Stimulated activated CD4-positive, alpha-beta T cell treated with anti-CD3 and anti-CD28 coated beads, Interleukin-1b, Interleukin-23, amount 100 ng/mL, for 4 hours (primary cell): Measurements from ENCODE around the gene BCL11A.

ENCODE experiments used
- DNase-seq, 2 donors: peaks; one replicate each; pipeline ENCODE4 v3.0.0-alpha.2; 2020; ENCODE audit warnings: low read depth in 2 of 2

BCL11A gene

DNA sequence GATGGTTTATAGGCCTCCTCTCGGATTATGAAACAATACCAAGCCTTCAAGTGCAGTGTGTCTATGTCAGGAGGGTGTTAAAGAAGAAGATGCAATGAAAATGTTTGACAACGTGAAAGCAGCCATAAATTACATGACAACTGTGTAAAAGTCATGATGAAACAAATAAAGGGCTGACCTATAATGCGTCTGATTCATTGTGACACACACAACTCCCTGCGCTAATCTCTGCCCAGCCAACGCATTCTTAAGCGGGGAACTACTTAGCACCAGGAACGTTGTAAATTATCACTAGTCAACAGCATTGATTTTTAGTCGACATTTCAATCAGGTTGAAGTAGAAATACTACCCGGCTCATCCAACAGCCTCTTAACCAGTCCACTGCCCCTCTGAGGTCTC is 26.8 kb downstream of the BCL11A start:
- no peak for DNase-seq

- no peak for DNase-seq
Observed at GRCh38 chr2:60525899-60526298, 27.6 kb downstream of the BCL11A start.

GRCh38 chr2:60524874-60525273 is 28.6 kb downstream of the BCL11A start:
- DNase-seq: no peak

DNA sequence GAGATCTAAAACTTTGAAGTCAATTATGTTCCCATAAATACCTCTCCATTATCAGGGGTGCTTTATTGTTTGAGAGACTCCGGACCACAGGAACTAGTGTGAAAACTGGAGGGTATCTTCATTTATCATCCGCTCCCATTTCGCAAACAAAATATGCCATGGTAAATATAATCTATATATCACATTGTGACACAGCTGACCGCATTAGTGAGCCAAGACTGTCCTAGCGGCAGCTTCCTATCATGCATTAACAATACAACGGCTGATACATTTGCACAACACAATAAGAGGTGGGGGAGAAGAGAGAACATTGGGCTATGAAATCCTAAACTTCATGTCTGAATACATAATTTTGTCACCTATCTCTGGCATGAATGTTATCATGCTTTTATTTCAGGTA is 29.5 kb downstream of the BCL11A start:
- no peak for DNase-seq

DNA sequence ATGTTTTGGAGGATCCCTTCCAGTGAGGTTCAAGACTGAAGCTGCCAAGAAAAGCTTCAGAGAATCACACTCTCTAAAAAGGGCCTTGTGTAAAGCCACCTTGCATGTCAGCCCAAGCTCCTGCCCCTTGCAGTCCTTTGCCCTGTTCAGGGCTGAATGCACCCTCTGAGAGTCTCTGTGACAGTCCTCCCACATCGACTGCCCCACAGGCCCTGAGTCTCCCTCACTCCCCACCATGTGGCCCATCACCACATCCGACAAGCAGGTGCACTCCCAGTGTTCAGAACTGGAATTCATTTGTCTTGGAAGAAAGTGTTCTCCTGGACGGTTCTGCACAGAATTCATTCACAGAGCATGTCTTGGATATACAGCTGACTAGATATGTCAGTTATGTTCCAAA is 31.0 kb downstream of the BCL11A start:
- DNase-seq: no peak

GRCh38 chr2:60521626-60522025 is 31.8 kb downstream of the BCL11A start:
- no peak for DNase-seq

DNA sequence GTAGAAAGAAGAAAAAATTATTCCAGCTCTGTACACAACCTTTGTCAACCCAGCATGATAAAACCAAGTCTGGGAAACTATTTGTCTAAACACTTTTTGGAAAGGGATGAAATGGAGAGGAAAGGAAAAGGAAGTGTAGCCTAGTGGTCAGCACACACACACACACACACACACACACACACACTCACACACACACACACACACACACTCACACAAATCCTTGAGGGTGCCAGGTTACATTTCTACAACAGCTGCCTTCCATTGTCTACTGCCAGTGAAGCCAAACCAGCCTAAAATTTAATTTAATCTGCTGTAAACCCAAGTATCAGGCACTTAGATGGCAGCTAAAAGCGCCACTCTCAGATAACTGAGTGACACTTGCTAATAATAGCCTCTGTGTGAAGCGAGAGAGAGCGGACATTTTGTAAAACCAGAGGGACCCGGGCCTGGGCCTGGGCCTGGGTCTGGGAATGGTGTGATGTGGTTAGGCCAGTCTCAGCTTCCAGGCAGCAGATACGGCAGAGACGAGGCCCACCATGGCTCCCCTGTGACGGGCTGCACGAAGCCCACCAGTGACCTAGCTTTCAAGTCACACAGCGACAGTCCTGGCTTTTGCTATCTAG is 32.4 kb downstream of the BCL11A start:
- no peak for DNase-seq

- no peak for DNase-seq
Observed at GRCh38 chr2:60520151-60520876, 33.1 kb downstream of the BCL11A start.

GRCh38 chr2:60519231-60519863 is 34.1 kb downstream of the BCL11A start:
- DNase-seq: no peak

GRCh38 chr2:60518567-60518966 is 34.9 kb downstream of the BCL11A start:
- DNase-seq: no peak

GRCh38 chr2:60517446-60517845 is 36.0 kb downstream of the BCL11A start:
- no peak for DNase-seq

GRCh38 chr2:60516826-60517225 is 36.6 kb downstream of the BCL11A start:
- no peak for DNase-seq

DNA sequence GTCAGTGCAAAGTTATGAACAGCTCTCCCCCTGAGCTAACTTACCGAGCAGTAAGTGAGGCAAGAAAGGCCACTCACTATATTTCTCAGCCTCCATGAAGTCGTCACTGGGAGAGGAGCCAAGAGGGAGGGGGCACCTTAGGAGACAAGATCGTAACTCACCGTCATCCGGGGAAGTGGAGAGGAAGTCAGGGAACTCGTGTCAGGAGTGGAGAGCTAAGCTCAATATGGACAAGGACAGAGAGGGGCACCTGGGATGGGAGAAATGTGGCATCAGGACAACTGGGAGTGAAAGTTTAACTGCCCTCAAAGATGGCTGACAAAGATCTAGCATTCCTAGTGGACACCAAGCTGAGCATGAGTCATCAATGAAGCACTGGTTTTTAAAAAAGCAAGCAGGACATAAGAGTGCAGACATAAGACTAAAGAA is 37.1 kb downstream of the BCL11A start:
- no peak for DNase-seq

DNA sequence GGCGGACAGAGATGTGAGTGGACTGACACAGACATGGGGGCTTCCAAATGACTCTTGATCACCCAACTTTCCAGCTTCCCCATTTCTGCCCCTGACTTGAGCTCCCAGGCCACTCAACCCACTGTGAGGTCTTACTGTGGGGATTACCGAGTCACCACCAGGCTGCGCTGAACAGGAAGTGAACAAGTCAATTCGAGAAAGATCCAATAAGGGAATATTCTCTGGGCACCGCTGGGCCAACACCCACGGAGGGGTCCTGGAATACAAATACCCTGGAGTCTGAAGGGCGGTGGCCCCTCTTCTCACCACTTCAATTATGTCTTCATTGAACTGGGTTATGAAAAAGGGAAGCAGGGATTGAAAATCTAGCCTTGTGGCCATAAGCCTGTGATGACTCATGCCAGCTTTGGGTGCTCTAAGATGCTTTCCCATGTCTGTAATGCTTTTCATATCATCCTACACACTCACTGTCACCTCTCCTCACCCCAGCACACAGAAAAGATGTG is 37.7 kb downstream of the BCL11A start:
- DNase-seq: no peak

- DNase-seq: no peak
Observed at GRCh38 chr2:60513996-60514395, 39.5 kb downstream of the BCL11A start.

- no peak for DNase-seq
Observed at GRCh38 chr2:60513191-60513590, 40.3 kb downstream of the BCL11A start.

DNA sequence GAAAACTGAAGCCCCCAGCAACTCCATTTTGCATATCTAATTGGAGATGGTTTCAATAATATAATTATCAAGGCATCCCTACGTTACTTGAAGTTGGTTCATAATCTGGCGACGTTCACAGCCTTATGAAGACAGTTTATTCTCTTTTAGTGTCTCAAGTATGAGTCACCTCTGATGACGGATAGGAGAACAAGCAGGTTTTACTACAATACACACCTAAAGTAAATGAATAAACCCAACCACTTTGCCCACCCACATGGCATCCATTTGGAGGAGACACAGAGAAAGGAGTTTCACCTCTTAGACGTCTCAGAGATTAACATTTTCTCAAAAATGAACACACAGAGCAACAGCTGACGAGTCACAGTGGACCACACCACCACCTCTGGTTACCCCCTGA is 40.8 kb downstream of the BCL11A start:
- no peak for DNase-seq

- DNase-seq: no peak
Observed at GRCh38 chr2:60512062-60512622, 41.3 kb downstream of the BCL11A start.

DNA sequence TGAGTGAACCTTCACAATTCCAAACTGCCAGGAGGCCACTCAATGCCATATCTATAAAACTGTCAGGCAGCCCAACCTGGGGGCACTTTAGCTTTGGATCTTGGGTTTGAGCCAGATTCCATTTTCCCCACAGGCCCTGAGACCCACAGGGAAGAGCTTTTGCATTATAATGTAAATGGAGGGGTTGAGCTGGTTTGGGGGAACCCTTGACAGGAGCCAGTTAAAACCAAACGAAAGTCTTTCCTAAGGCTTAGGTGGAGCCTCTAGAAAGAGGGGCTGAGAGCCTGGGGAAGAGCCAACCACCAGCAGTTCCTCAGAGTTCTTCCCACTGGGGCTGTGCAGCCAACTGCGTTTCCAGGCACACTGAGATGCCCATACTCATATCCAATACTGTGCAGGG is 42.7 kb downstream of the BCL11A start:
- DNase-seq: no peak

- no peak for DNase-seq
Observed at GRCh38 chr2:60509066-60509465, 44.4 kb downstream of the BCL11A start.

GRCh38 chr2:60508339-60508917 is 45.0 kb downstream of the BCL11A start:
- DNase-seq: no peak
